H9 (cell line): ENCODE data around the gene TEX38. TPM values are rescaled to one million over a fixed set of nuclear protein-coding genes. Genes with fewer than 3 reads are reported as not detected.
A peak's percentile ranks its signal among the peaks of the same experiment; 100 is the strongest.

ENCODE experiments used
- DNase-seq: peaks from one replicate; pipeline ENCODE4 v3.0.0-alpha.2; 2017
- H2AFZ ChIP-seq: one replicate; pipeline ENCODE4 v1.6.1; 2013; ENCODE audit warnings: mild to moderate bottlenecking, low read length, control low read depth, moderate library complexity
- H2AK5ac ChIP-seq: 2 replicates; pipeline ENCODE4 v1.6.1; 2013; ENCODE audit warnings: low read length, control low read depth, mixed read lengths; ENCODE audit not compliant: insufficient read length
- H2BK120ac ChIP-seq: one replicate; pipeline ENCODE4 v1.6.1; 2013; ENCODE audit warnings: low read depth, mild to moderate bottlenecking, low read length, control low read depth, inconsistent platforms; ENCODE audit not compliant: poor library complexity, severe bottlenecking
- H2BK12ac ChIP-seq: 2 replicates; pipeline ENCODE4 v1.6.1; 2013; ENCODE audit warnings: low read length, control low read depth, mixed read lengths, low read depth; ENCODE audit not compliant: insufficient read length
- H2BK15ac ChIP-seq: 2 replicates; pipeline ENCODE4 v1.6.1; 2013; ENCODE audit warnings: low read depth, low read length, control low read depth
- H2BK20ac ChIP-seq: one replicate; pipeline ENCODE4 v1.6.1; 2013; ENCODE audit warnings: low read depth, mild to moderate bottlenecking, low read length, control low read depth, inconsistent platforms; ENCODE audit not compliant: poor library complexity, severe bottlenecking
- H2BK5ac ChIP-seq: 2 replicates; pipeline ENCODE4 v1.6.1; 2013; ENCODE audit warnings: low read length, control low read depth, mixed read lengths; ENCODE audit not compliant: insufficient read length
- H3K14ac ChIP-seq: 2 replicates; pipeline ENCODE4 v1.6.1; 2013; ENCODE audit warnings: low read length, control low read depth; ENCODE audit not compliant: insufficient read depth
- H3K18ac ChIP-seq: 2 replicates; pipeline ENCODE4 v1.6.1; 2013; ENCODE audit warnings: low read depth, mild to moderate bottlenecking, mixed read lengths, low read length, control low read depth; ENCODE audit not compliant: insufficient read length
- H3K23ac ChIP-seq: 2 replicates; pipeline ENCODE4 v1.6.1; 2013; ENCODE audit warnings: low read length, control low read depth, mixed read lengths, low read depth; ENCODE audit not compliant: insufficient read length
- H3K23me2 ChIP-seq: 2 replicates; pipeline ENCODE4 v1.6.1; 2013; ENCODE audit warnings: low read depth, mild to moderate bottlenecking, mixed read lengths, low read length, control low read depth; ENCODE audit not compliant: insufficient read length, poor library complexity, severe bottlenecking
- H3K27ac ChIP-seq: 2 replicates; pipeline ENCODE4 v1.5.1; 2013; ENCODE audit warnings: low read length, control low read depth, mixed read lengths, low read depth; ENCODE audit not compliant: insufficient read length
- H3K27me3 ChIP-seq: 2 replicates; pipeline ENCODE4 v1.6.1; 2013; ENCODE audit warnings: low read length, control low read depth, inconsistent platforms; ENCODE audit not compliant: insufficient read depth
- H3K4ac ChIP-seq: 2 replicates; pipeline ENCODE4 v1.6.1; 2013; ENCODE audit warnings: low read depth, mild to moderate bottlenecking, control low read depth, inconsistent platforms, low read length, moderate library complexity
- H3K4me1 ChIP-seq: 2 replicates; pipeline ENCODE4 v1.6.1; 2013; ENCODE audit warnings: low read length, control low read depth, inconsistent platforms; ENCODE audit not compliant: insufficient read depth
- H3K4me2 ChIP-seq: 2 replicates; pipeline ENCODE4 v1.6.1; 2013; ENCODE audit warnings: low read length, control low read depth, mixed read lengths; ENCODE audit not compliant: insufficient read length, insufficient read depth
- H3K56ac ChIP-seq: 2 replicates; pipeline ENCODE4 v1.6.1; 2013; ENCODE audit warnings: low read depth, mild to moderate bottlenecking, mixed read lengths, low read length, control low read depth; ENCODE audit not compliant: insufficient read length
- H3K79me1 ChIP-seq: 2 replicates; pipeline ENCODE4 v1.6.1; 2013; ENCODE audit warnings: low read depth, mild to moderate bottlenecking, moderate library complexity, low read length, control low read depth, inconsistent platforms; ENCODE audit not compliant: insufficient read depth, poor library complexity, severe bottlenecking
- H3K79me2 ChIP-seq: 2 replicates; pipeline ENCODE4 v1.6.1; 2013; ENCODE audit warnings: low read length, control low read depth, inconsistent platforms; ENCODE audit not compliant: insufficient read depth
- H3K9ac ChIP-seq: 2 replicates; pipeline ENCODE4 v1.6.1; 2013; ENCODE audit warnings: low read length, control low read depth, mixed read lengths; ENCODE audit not compliant: insufficient read length; ENCODE audit errors: extremely low read depth
- H3K9me3 ChIP-seq: one replicate; pipeline ENCODE4 v1.6.1; 2013; ENCODE audit warnings: low read depth, low read length, inconsistent platforms; ENCODE audit not compliant: control insufficient read depth
- H3T11ph ChIP-seq: one replicate; pipeline ENCODE4 v1.6.1; 2013; ENCODE audit warnings: mild to moderate bottlenecking, low read length, control low read depth, inconsistent platforms
- H4K20me1 ChIP-seq: one replicate; pipeline ENCODE4 v1.6.1; 2013; ENCODE audit not compliant: control insufficient read depth, insufficient read length, insufficient read depth
- H4K5ac ChIP-seq: 2 replicates; pipeline ENCODE4 v1.6.1; 2013; ENCODE audit warnings: low read depth, mild to moderate bottlenecking, mixed read lengths, low read length, control low read depth; ENCODE audit not compliant: insufficient read length
- H4K8ac ChIP-seq: replicated peaks from 2 replicates; pipeline ENCODE4 v1.6.1; 2013; ENCODE audit warnings: low read length, control low read depth, mixed read lengths, low read depth; ENCODE audit not compliant: insufficient read length
- H4K91ac ChIP-seq: 2 replicates; pipeline ENCODE4 v1.6.1; 2013; ENCODE audit warnings: low read depth, mild to moderate bottlenecking, moderate library complexity, mixed read lengths, low read length, control low read depth; ENCODE audit not compliant: insufficient read length
- H3K27ac Mint-ChIP-seq, 3 experiments: 2 replicates in 2 of 3; 3 replicates in 1 of 3; pipeline ENCODE4 v1.8.0; 2020 to 2021; ENCODE audit warnings: mixed read lengths in 3 of 3, mild to moderate bottlenecking in 1 of 3, moderate library complexity in 1 of 3
- H3K27me3 Mint-ChIP-seq: 2 replicates; pipeline ENCODE4 v1.8.0; 2021; ENCODE audit warnings: low read depth, mild to moderate bottlenecking, moderate library complexity, mixed read lengths
- H3K36me3 Mint-ChIP-seq, 3 experiments: 2 replicates in 2 of 3; 3 replicates in 1 of 3; pipeline ENCODE4 v1.8.0; 2020 to 2021; ENCODE audit warnings: low read depth in 3 of 3, mixed read lengths in 3 of 3; ENCODE audit not compliant: insufficient read depth in 1 of 3
- H3K4me1 Mint-ChIP-seq, 2 experiments: 2 replicates each; pipeline ENCODE4 v1.8.0; 2020; ENCODE audit warnings: mixed read lengths in 2 of 2
- H3K4me3 Mint-ChIP-seq, 2 experiments: 2 replicates in 1 of 2; 3 replicates in 1 of 2; pipeline ENCODE4 v1.8.0; 2020 to 2021; ENCODE audit warnings: mild to moderate bottlenecking in 2 of 2, mixed read lengths in 2 of 2, moderate library complexity in 1 of 2
- H3K9me3 Mint-ChIP-seq, 2 experiments: 2 replicates in 1 of 2; 3 replicates in 1 of 2; pipeline ENCODE4 v1.8.0; 2020; ENCODE audit warnings: mild to moderate bottlenecking in 2 of 2, mixed read lengths in 2 of 2, moderate library complexity in 1 of 2
- CTCF ChIP-seq: fragments of 200-600 bp; sonication (generic); conservative IDR thresholded peaks from 3 replicates; pipeline ENCODE4 v1.8.0; 2021; ENCODE audit warnings: antibody characterized with exemption, mild to moderate bottlenecking
- WGBS: extraction: QIAGEN DNeasy Blood & Tissue Kit; methylation state at CpG from one replicate; pipeline ENCODE4 v1.1.7; 2013; ENCODE audit warnings: missing lambda C conversion rate, low lambda C conversion rate, mixed read lengths; ENCODE audit not compliant: insufficient read length; ENCODE audit errors: extremely low coverage; 5-methylcytosine and 5-hydroxymethylcytosine counted together
- total RNA-seq: library from RNA; stranded (reverse); gene quantifications from 2 replicates; pipeline ENCODE4 v1.2.1, GENCODE V29; 2021

The TEX38 gene
- total RNA-seq, 1 experiment from 2014 or later = not detected

GRCh38 chr1:46623743-46624644 lies 47.7 kb upstream of the TEX38 start:
- H3K9me3 Mint-ChIP-seq = no peaks in the 10 kb centered on the region
- no peak overlapping the region for H4K8ac ChIP-seq
- no peak overlapping the region for H2BK12ac ChIP-seq
- H4K91ac ChIP-seq = no peak overlapping the region
- no peaks in the 10 kb centered on the region for H3K79me2 ChIP-seq
- no peaks in the 10 kb centered on the region; the same call in 1 of the 2 replicates for H3K27me3 ChIP-seq
- WGBS = no CpG with 5 or more reads among the region's 4 CpGs
- H3K27ac ChIP-seq = no peak overlapping the region
- H3K9ac ChIP-seq = no peak overlapping the region
- H4K5ac ChIP-seq = no peak overlapping the region
- H2BK5ac ChIP-seq = no peak overlapping the region
- H3K23me2 ChIP-seq = no peaks in the 10 kb centered on the region
- no peak overlapping the region for H2BK20ac ChIP-seq
- H3K79me1 ChIP-seq = no peaks in the 10 kb centered on the region
- H3K4me1 ChIP-seq = no peaks in the 10 kb centered on the region
- H3K14ac ChIP-seq = no peak overlapping the region
- no peak overlapping the region for H2AFZ ChIP-seq
- TF ChIP-seq CTCF = no peak
- H3K36me3 Mint-ChIP-seq = no peaks in the 10 kb centered on the region
- no peak overlapping the region for H3T11ph ChIP-seq
- no peak overlapping the region for H2BK15ac ChIP-seq
- H2BK120ac ChIP-seq = no peak overlapping the region
- no peak overlapping the region for H3K23ac ChIP-seq
- no peaks in the 10 kb centered on the region for H4K20me1 ChIP-seq
- H3K27ac Mint-ChIP-seq = peak overlapping the region in 1 of 3 experiments; percentile 14; a peak in 2 of 7 replicates
- no peak overlapping the region for H3K4me2 ChIP-seq
- no peaks in the 10 kb centered on the region for H3K9me3 ChIP-seq
- no peak overlapping the region for H3K18ac ChIP-seq
- DNase-seq = no peak
- H3K4me3 Mint-ChIP-seq = no peak overlapping the region
- H3K56ac ChIP-seq = no peak overlapping the region
- H3K4me1 Mint-ChIP-seq = peaks cover 6 to 8% of the 10 kb centered on the region in 2 experiments
- H3K27me3 Mint-ChIP-seq = peaks cover 14% of the 10 kb centered on the region
- no peak overlapping the region for H3K4ac ChIP-seq
- H2AK5ac ChIP-seq = no peak overlapping the region
